ENCODE measurements around the gene EPHA1.

The EPHA1 gene

DNA sequence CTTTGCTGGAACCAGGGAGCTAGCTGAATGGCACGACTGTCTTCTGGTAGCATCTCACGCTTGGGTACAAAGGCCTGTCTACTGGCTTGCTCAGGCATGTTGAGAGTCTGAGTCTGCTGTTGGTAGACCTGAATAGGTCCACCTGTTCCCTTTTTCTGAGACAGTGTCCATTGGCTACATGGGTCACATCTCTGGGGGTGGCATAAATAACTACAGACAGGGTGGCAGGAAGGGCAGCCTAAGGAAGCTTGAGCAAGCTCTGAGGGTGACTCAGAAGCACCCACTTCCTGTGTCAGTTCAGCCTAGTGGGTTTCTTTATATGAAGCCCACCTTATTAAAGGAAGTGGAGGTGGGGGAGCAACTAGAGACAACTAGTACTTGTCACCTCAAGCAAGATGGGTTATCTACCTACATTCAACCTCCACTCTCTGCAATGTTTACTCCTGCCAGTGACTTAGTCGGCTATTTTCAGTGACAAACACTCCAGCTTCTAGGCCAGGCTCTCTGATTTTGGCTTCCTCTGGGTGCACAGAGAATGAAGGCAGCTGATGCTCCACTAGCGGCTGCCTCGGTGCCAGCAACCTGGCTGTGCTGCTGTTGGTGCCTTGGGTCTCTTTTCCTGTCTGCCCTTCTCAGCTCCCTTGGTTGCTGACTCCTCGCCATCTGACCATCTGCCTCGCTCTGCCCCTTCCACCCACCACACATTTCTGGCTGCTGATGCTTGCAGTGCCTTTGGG lies 33.2 kb downstream of the EPHA1 start:
- DNase-seq (ENCODE audit: low read depth in 3 of 3, low spot score in 1 of 3): no peak

DNA sequence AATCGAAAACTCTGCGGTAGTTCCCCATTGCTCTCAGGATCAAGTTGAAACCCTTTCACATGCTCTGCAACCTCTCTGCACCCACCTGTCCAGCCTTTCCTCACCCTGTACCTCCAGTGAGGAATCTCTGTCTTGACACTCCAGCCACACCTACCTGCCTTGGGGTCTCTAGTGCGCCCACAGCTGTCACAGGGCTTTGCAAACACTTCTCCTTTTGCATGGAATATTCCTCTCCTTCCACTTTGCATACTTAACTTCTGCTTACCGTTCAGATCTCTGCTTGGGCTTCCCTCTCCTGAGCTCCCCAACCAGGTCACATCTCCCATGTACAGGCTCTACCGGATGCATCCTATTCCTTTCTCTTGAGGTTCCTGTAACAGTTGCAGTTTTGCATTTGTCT lies 34.1 kb downstream of the EPHA1 start:
- no peak for DNase-seq (ENCODE audit: low read depth in 3 of 3, low spot score in 1 of 3)

GRCh38 chr7:143373255-143373794 lies 35.3 kb downstream of the EPHA1 start:
- DNase-seq (ENCODE audit: low read depth in 3 of 3, low spot score in 1 of 3): no peak

GRCh38 chr7:143372070-143372469 lies 36.6 kb downstream of the EPHA1 start:
- DNase-seq (ENCODE audit: low read depth in 3 of 3, low spot score in 1 of 3): no peak

GRCh38 chr7:143369678-143370651 lies 38.7 kb downstream of the EPHA1 start:
- no peak for DNase-seq (ENCODE audit: low read depth in 3 of 3, low spot score in 1 of 3)

GRCh38 chr7:143368387-143368786 lies 40.3 kb downstream of the EPHA1 start:
- DNase-seq (ENCODE audit: low read depth in 3 of 3, low spot score in 1 of 3): no peak

DNA sequence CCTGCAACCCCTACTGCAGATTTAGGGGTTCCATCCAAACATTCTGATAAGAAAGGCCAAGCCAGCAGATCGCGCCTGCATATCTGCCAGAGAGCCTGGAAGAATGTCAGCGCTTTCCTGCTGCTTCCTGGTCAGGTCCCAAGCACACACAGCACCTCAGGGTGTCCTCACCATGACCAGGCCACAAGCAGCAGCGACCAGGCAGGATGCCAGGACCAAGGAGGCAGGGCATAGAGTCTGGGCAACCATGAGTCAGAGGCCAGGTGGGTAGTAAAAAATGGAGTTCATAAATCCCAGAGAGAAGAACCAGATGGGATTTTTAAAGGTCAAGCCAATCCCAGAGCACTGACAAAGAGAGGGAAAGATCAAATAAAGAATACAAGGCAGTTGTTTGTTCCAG lies 40.7 kb downstream of the EPHA1 start:
- DNase-seq (ENCODE audit: low read depth in 3 of 3, low spot score in 1 of 3): no peak

GRCh38 chr7:143363016-143363937 lies 45.4 kb downstream of the EPHA1 start:
- no peak for DNase-seq (ENCODE audit: low read depth in 3 of 3, low spot score in 1 of 3)

DNA sequence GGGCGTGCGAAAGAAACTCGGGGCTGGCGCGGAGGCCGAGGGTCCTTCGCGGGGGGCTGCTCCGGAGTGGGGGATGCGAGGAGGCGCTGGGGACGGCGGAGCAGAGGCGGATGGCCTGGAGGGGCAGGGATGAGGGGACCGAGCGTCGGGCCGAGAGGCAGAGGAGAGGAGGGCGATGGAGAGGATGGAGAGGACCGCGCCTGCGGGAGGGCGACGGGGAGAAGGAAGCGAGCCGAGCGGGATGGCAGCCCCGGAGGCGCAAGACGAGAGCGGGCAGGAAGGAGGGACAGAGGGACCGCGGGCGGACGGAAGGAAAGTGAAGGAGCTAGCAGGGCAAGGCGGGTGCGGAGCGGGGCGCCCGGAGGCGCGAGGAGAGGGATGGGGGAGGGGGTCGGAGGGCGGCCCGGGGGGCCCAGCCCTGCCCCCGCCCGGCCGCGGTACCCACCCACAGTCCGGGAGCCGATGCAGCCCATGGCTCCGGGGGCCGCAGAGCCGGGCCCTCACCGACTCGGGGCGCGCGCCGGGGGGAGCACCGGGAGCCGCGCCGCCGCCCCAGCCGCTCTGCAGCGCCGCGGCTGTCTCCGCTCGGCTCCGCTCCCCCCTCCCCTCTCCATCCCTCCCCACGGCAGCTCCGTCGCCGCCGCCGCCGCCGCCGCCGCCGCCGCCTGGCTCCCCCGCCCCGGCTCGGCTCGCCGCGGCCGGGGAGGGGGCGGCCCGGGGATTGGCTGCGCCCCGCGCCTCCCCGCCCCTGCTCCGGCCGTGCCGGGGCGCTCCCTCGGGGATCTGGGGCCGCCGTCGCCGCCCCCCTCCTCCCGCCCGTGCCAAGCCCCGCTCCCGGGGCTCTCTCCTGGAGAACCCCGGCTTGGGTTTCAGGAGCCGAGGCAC lies 46.3 kb downstream of the EPHA1 start, which contains the start of gene FAM131B:
FAM131B (minus strand) TSS at position 583 of the 885 bp plus-strand sequence; CDS start at position 473, 110 bp downstream.
- peak in 1 of 3 donors; percentile 12 for DNase-seq (ENCODE audit: low read depth in 3 of 3, low spot score in 1 of 3)

DNA sequence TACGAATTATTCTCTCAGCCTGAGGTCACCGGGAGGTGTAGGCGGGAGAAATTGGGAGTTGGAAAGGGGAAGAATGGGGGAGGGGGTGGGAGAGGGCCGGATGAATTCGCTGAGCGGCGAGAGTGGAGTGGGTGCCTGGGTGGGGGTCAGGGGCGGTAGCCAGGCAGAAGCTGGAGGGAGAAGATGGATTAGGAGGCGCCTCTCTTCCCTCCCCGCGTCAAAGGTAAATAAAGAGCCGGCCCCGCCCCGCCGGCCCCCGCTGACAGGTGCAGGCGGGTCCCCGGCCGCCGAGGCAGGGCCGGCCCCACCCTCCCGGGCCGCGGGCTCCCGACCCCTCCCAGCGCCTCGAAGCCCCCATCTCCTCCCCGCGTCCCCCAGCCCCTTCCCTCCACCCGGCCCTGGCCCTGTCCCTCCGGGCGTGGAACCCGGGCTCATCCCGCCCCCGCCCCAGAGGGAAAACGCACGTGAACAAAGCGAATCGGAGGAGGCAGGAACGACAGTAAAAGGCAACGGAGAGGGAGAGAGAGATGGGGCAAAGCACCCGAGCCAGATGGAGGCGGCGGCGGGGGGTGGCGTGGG lies 47.0 kb downstream of the EPHA1 start:
- DNase-seq (ENCODE audit: low read depth in 3 of 3, low spot score in 1 of 3): no peak

GRCh38 chr7:143360788-143361551 lies 47.7 kb downstream of the EPHA1 start:
- DNase-seq (ENCODE audit: low read depth in 3 of 3, low spot score in 1 of 3): no peak

- no peak for DNase-seq (ENCODE audit: low read depth in 3 of 3, low spot score in 1 of 3)
Measured at GRCh38 chr7:143359771-143360353, 48.8 kb downstream of the EPHA1 start.

GRCh38 chr7:143358626-143359025 lies 50.0 kb downstream of the EPHA1 start:
- no peak for DNase-seq (ENCODE audit: low read depth in 3 of 3, low spot score in 1 of 3)

GRCh38 chr7:143356414-143357050 lies 52.1 kb downstream of the EPHA1 start:
- no peak for DNase-seq (ENCODE audit: low read depth in 3 of 3, low spot score in 1 of 3)

- no peak for DNase-seq (ENCODE audit: low read depth in 3 of 3, low spot score in 1 of 3)
Measured at GRCh38 chr7:143355450-143356385, 52.9 kb downstream of the EPHA1 start.

DNA sequence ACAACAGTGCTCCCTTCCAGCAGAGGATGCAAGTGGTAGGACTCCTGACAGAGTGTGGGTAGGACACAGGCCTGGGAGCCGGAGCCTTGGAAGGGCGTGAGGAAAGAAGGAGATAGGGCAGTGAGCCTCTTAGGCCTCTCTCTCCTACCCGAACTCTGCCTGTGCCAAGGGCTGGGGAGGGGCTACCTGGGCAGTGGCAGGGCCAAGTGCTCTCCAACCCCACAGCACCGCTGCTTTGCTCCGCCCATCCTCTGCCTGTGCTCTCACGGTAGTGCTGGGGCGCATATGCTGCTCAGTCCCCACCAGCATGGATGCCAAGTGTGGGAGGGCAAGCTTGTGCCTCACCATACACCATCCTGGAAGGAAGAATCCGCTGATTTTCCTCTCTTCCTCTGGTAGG lies 53.7 kb downstream of the EPHA1 start:
- DNase-seq (ENCODE audit: low read depth in 3 of 3, low spot score in 1 of 3): no peak

- no peak for DNase-seq (ENCODE audit: low read depth in 3 of 3, low spot score in 1 of 3)
Measured at GRCh38 chr7:143354376-143354775, 54.3 kb downstream of the EPHA1 start.

Data from stimulated activated CD4-positive, alpha-beta T cell treated with anti-CD3 and anti-CD28 coated beads, TNF-alpha, amount 100 ng/mL, for 1 hour (primary cell).